Posterior vena cava (tissue), 2 donors: ENCODE results near the gene OR4D6. TPM values are rescaled to one million over a fixed set of nuclear protein-coding genes. Genes with fewer than 3 reads are reported as not detected.
"Not testable (repeated sequence)": the region's sequence is repeated elsewhere in the genome, so short reads cannot be mapped to it uniquely, and the experiment has no call there.

Experiments
- DNase-seq: peaks from one replicate; pipeline ENCODE4 v3.0.0-alpha.2; 2020; ENCODE audit warnings: low spot score
- intact Hi-C, 2 donors: fragments of 100-400 bp; cut with DNase I; formaldehyde crosslinking; loops; one replicate each; pipeline versions ENCODE4 v1.14.1 to v1.14.2; 2022 to 2023
- long read RNA-seq, 2 donors: library from polyadenylated mRNA; unstranded; transcript quantifications; one replicate each; pipeline ENCODE4 v2.0.0, GENCODE V29; 2020 to 2021
- total RNA-seq, 2 donors: library from RNA; stranded (reverse); fragmentation: NEBNext Ultra II Directional; extraction: Animal tissue kit (Norgen Biotek cat#: 25700); gene quantifications; one replicate each; pipeline ENCODE4 v1.2.1, GENCODE V29; 2021
- donor health status: DM: yes; HTN: yes; CAD: no.
- donor health status: DM: yes; HTN: yes; CAD: no.

Gene OR4D6
- not detected for total RNA-seq
- long read RNA-seq, donor 1: 0 reads
- long read RNA-seq, donor 2: 0 reads

DNA sequence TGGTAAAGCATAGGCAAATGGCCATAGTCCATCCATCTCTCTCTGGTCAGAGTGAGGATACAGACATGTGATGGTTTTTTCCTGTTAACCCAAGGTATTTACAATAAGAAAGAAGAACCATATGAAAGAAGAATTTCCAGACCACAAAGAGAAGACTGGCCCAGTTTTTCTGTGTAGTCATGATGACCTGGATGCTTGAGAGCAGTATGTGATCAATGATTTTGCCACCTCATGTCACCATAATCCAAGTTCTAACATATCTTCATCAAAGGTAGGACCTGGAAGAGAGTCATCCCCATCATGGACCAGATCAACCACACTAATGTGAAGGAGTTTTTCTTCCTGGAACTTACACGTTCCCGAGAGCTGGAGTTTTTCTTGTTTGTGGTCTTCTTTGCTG, at the start of gene OR4D6:
Gene OR4D6, plus strand, starts transcription at position 301 of the 400 bp plus-strand sequence. Its CDS starts 0 bp downstream, at position 301.
- intact Hi-C loops: no loop called here
- no peak for DNase-seq

DNA sequence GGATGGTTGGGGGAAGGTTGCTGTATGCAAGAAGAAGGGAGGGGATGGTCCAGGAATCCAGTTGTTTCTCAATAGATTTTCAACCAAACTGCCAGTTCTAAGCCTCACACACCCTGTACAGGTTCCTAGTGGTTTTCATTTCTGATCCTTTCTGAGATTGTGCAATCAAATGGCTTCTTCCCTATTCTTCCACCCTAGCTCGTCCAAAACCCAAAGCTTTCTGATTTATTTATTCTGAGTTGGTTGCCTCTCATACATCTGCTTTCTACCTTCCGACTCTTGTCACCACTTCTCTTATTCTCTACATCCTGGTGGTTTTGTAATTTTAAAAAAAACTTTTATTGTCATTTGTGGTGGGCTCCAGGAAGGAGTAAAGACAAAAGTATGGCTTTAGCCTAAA, 43.1 kb upstream of the OR4D6 start:
- DNase-seq: no peak
- intact Hi-C loops: no loop called here

DNA sequence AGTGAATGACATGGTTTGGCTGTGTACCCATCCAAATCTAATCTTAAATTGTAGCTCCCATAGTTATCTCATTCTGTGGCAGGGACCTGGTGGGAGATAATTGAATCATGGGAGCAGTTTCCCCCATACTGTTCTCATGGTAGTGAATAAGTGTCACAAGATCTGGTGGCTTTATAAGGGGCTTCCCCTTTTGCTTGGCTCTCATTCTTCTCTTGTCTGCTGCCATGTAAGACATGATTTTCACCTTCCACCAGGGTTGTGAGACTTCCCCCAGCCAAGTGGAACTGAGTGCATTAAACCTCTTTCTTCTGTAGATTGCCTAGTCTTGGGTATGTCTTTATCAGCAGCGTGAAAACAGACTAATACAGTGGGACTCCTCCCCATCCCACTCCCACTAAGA, 41.6 kb upstream of the OR4D6 start:
- DNase-seq: no peak
- intact Hi-C loops: no loop called here

DNA sequence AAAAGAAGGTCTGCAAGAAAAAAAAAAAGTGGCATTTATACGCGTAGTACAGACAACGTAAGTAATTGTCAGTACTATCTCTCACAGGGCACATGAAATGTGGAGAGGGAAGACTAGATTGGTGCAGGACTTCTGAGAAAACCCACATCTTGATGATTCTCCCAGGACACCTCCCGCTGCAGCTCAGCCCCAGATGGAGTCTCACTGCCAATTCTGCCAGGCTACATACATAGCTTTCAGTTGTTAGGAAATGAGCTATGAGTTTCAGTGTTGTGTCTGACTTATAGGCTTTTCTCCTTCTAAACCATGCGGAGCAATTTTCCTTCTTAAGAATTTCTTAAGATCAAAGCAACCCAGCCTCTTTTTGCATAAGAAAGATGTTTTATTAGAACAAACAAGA, 40.1 kb upstream of the OR4D6 start:
- DNase-seq: no peak
- intact Hi-C loops: no loop called here

DNA sequence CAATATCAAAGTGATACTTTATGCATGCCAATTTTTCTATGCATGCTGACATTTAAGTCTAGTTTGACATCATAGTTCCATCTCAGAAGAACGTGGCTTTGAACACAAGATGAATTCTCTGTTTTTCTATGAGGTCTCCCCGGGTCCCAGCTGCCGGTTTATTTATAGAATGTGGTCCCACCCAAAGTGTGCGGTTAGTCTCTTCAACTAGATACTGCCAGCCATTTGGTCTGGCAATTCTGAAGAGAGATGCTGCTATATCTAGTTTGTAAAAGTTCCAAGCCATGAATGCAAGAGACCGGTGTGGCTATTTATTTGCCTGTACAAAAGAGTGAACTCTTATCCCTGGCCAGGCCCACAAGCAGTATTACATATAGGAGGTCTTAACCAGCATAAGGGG, 39.7 kb upstream of the OR4D6 start:
- DNase-seq: no peak
- intact Hi-C loops: no loop called here

DNA sequence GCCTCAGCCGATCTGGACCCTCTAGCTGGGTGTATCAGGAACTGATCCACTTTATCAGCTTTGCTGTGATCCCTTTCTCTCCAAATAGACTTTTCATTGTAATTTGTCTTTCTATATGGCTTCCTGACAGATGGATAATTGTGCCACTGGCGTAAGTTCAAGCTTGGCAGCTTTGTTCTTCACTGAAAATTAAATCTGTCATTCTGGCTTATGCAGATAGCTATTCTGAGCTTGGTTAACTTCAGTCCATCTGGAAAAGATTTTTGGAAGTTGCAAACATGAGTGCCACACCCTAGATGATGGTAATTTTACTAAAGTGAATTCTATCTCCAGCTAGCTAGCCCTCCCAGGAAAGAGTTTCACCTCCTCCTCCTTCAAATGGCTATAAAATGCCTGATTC, 38.6 kb upstream of the OR4D6 start:
- no peak for DNase-seq
- intact Hi-C loops: no loop called here

DNA sequence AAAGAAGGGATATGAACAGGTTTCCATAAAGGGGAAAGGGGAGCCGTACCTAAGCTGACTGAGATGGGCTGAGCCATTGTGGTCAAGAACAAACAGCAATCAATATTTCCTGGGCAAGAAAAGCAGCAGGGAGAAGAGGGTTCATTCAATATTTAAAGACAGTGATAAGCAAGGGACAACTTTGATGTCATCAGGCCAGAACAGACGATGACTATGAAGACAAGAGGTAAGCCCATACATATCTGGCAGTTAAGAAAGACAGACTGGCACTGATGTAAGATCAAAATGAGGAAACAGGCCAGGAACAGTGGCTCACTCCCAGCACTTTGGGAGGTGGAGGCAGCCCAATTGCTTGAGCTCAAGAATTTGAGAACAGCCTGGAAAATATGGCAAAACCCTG, 32.9 kb upstream of the OR4D6 start:
- intact Hi-C loops: loop anchor here in 1 of 2 donors (2.0 kb wide), 1 partner anchor 19 kb away; no protein-coding TSS in a partner anchor
- no peak for DNase-seq

DNA sequence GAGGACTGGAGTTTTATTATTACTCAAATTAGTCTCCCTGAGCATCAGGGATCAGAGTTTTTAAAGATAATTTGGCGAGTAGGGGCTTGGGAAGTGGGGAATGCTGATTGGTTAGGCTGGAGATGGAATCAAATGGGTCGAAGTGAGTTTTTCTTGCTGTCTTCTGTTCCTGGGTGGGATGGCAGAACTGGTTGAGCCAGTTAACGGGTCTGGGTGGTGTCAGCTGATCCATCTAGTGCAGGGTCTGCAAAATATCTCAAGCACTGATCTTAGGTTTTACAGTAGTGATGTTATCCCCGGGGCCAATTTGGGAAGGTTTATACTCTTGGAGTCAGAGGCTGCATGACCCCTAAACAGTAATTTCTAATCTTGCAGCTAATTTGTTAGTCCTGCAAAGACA, 31.6 kb upstream of the OR4D6 start:
- DNase-seq: no peak
- intact Hi-C loops: no loop called here

DNA sequence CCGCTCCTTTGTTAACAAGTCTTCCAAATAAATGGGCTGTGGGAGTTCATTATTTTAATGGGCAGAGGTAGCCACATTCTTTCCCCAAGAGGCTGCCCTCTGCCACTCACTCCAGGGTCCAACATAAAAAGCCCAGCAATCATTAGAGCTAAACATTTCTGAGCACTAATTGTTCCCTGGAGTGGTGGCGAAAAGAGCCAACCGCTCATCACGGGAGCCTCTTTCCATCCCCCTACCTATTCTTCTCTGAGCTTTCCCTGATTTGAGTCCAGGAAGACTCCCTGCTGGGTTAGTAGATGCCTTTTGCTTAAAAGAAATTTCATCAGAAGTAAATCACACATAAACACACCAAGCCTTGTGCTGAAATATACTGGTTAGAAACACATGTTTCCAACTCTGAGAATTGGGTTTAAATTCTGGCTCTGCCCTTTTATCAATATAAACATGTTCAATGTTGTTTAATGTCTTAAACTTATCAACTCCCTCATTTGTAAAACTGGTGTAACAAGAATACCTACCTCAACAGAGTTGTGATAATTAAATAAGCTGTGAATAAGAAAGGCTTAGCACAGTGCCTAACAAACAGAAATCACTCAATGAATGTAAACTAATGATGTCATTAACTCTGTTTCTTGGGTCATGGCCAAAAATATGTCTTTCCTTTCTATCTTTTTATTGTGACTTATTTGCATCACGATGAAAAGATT, 30.2 kb upstream of the OR4D6 start, which contains the start of gene OR5A2:
Gene OR5A2, minus strand, starts transcription at position 53 of the 707 bp plus-strand sequence. CDS start 3,460 bp downstream, outside the sequence.
- intact Hi-C loops: no loop called here
- DNase-seq: no peak

DNA sequence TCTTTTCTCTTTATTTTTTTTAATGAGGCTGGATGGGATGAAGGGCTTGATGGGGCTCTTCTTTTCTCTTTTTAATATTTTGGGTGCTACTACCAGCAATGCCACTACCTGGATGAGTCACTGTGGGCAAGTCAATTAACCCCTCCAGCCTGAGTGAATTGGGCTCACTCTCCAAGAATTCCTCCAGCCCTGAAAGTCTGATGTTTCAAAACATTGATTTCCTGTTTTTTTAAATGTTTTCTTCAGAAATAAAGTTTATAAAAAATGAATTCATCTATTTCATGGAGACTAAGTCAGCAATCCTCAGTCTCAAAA, 29.7 kb upstream of the OR4D6 start:
- intact Hi-C loops: no loop called here
- no peak for DNase-seq

DNA sequence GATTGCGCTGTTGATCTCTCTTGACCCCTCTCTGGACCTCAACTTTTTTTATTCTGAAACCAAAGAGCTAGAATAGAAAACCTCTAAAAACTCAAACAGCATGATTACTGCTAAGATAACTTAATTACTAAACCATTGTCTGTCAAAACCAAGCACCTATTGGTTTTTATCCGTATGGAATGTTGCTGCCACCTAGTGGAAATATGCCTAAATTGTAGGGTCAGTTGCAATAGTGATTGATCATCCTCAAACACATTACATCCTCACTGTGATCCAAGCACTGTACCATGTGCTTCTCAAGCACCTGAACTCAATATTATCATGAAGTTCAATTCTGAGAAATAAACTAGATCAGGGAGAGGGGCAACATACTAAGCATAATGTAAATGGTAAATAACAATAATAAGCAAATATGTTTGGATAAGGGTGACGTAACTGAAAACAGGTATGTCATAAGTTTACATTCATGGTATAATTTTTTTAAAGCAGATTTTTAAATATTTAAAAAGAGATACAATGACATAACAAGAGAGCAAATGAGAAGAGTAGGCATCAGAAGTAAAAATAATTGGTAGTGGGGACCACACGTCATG, 26.7 kb upstream of the OR4D6 start:
- no peak for DNase-seq

DNA sequence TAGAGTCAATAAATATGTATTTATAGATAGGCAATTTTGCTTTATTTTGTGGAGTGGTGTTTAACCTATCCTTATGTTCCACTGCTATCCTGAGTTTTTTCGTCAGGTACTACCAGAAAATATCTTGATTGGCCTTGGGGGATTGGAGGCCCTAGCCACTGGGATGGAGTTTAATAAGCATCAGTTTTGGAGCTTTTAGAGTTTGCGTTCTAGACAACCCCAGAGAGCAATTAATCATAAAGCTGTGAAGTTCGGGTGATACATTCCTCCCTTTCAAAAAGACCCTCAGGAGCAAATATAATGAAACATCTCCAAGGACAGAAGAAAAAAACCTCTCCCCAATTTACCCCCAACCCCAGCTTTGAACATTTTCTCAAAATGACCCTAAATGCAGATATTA, 20.6 kb upstream of the OR4D6 start, which contains the start of gene OR5A1:
Gene OR5A1, plus strand, starts transcription at position 301 of the 400 bp plus-strand sequence. CDS start 6,700 bp downstream, outside the sequence.
- intact Hi-C loops: no loop called here
- DNase-seq: no peak

More for the DNA sequence above, 26.7 kb upstream of the OR4D6 start:
- intact Hi-C loops: no loop called here

DNA sequence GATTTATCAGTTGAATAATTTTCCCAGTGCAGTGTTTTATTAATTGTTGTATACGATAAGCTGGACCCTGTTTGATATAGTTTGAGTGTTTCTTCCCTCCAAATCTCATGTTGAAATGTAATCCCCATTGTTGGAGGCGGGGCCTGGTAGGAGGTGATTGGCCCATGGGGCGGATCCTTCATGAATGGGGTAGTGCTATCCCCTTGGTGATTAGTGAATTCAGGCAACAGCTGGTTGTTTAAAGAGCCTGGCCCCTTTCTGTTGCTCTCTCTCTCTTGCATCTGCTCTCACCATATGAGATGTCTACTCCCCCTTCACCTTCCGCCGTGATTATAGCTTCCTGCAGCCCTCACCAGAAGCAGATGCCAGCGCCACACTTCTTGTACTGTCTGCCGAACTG, 19.0 kb upstream of the OR4D6 start:
- intact Hi-C loops: no loop called here
- no peak for DNase-seq

DNA sequence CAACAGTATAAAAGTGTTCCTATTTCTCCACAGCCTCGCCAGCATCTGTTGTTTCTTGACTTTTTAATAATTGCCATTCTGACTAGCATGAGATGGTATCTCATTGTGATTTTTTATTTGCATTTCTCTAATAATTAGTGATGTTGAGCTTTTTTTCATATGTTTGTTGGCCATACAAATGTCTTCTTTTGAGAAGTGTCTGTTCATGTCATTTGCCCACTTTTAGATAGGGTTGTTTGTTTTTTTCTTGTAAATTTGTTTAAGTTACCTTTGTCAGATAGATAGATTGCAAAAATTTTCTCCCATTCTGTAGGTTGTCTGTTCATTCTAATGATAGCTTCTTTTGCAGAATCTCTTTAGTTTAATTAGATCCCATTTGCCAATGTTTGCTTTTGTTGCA, 11.1 kb upstream of the OR4D6 start:
- DNase-seq, intact Hi-C loops: not testable (repeated sequence)

DNA sequence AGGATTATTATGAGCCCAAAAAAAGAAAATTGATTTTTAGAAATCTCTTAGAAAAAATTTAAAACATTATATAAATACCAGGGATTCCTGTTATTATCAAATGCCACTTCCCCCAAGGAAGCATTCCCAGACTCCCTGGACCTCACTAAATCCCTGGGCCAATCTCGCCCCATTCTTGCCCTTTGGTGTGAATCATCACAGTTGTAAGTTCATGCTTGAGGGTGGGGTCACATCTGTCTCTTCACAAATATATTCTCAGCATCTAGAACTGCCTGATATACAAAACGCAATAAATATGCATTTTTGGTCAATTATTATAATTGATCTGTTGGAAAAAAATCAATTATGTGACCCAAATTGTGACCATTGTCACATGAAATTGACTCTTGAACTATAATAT, 8.3 kb upstream of the OR4D6 start:
- DNase-seq: no peak
- intact Hi-C loops: no loop called here

DNA sequence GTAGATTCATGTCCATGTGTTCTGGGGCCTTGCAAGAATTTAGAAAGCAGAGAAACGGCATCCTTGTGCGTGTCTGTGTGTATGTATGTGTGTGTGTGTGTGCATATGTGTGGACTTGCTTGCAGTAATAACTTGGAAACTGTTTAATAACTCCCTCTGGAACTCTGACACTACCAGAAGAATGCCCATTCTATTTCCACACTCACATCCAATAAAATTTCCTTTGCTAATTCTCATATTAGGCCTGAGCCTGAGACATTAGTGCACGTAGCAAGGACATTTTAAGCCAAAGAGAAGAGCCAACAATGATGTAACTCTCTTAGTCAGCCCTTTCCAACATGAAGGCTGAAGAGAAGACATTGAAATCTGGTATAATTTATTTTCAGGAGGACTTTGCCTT, 3.2 kb downstream of the OR4D6 start:
- DNase-seq: no peak
- intact Hi-C loops: no loop called here

DNA sequence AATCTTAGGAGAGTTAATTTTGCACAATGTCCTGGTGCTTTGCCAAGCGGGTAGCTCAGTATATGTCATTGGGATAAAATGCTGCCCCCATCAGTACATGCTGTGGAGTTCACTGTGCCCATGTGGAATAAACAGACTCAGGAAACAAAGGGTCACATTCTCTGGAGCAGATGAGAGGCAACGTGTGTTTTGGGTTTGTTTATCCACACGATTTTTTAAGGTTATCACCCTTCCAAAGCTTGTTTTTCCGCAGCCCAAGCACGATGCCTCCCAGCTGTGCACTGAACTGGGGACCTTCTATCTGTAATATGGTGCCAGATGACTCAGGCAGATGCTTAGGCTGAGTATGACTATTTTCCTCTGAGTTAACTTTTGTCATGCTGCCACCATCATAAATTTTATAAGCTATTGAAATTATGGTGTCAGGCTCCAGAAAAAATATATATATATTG, 6.5 kb downstream of the OR4D6 start:
- DNase-seq: no peak
- intact Hi-C loops: no loop called here

DNA sequence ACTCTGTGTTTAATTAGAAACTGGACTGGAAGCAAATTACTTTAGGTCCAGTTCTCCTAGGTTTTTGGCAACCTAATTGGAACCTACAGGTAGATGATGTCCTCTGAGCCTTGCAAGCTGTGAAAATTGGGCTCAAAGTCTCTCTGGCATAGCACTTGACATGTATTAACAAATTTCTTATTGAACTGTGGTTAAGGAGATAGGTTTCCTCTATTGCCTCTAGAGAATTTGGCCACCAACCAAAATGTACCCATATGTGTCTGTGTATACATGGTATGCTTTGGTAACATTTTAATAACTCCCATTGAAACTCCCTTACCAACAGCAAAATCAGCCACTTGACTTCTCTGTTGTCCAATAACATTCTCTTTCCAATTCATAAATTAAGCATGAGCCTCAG, 16.3 kb downstream of the OR4D6 start, which contains the start of gene OR4D10:
Gene OR4D10, plus strand, starts transcription at position 301 of the 400 bp plus-strand sequence. CDS start 4,115 bp downstream, outside the sequence.
- intact Hi-C loops: no loop called here

DNA sequence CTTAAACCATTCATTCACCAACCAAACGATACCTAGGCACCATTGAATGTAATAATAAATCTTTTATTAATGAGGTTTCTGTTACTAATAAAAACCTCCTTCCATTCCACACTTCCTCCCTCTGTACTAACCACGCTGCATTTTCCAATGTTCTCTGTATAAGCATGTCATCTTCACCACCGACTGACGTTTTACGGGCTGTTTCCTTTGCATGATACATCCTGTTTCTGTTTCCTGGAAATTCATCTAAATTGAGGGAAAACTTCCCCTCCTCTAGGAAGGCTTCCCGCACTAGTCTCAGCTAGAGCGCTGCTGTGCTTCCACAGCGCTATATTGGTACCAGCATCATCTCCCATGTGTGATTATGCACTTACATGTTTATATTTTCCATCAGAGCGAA, 18.4 kb downstream of the OR4D6 start:
- no peak for DNase-seq
- intact Hi-C loops: no loop called here

More for the DNA sequence above, 16.3 kb downstream of the OR4D6 start, which contains the start of gene OR4D10:
- no peak for DNase-seq

DNA sequence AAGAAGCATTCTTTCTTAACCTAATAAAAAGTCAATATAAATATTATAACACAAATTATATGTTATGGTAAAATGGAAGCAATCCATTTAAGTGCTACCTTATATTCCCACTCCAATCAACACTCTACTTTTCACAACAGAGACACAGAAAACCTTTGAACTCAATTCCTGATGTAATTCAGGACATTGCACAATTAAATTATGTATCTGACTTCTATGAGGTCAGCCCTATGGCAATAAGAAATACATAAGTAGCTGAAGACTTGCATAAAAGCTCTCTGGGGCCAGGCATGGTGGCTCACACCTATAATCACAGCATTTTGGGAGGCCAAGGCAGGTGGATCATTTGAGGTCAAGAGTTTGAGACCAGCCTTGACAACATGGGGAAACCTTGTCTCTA, 23.1 kb downstream of the OR4D6 start:
- intact Hi-C loops: no loop called here

DNA sequence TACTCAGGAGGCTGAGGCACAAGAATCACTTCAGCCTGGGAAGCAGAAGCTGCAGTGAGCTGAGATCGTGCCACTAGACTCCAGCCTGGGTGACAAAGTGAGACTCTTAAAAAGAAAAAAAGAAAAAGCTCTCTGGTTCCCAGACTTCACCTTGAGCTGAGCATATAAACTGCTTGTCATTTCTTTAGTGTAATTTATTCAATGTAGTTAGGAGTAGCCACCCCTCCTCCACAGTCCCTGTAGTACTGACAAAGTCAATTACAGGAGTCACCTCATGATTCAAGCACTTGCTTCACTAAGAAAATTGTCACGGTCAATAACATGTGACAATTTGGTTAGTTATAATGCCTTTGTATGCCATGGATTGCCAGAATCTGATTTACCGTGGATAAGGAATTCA, 23.6 kb downstream of the OR4D6 start:
- intact Hi-C loops: no loop called here

More for the DNA sequence above, 23.1 kb downstream of the OR4D6 start:
- no peak for DNase-seq

More for the DNA sequence above, 23.6 kb downstream of the OR4D6 start:
- no peak for DNase-seq
